Measurements from ENCODE around the gene SRRD. TPM values are rescaled to one million over a fixed set of nuclear protein-coding genes. Genes with fewer than 3 reads are reported as not detected.

SRRD gene
- total RNA-seq, 1 donor from 2014 or later: 20.4 TPM

- H3K4me3 Mint-ChIP-seq (ENCODE audit: unreplicated experiment): peak overlapping the region; percentile 22
- H3K9me3 Mint-ChIP-seq (ENCODE audit: unreplicated experiment): no peaks in the 10 kb centered on the region
Measured at GRCh38 chr22:26514419-26515161, 30.9 kb downstream of the SRRD start.

GRCh38 chr22:26515931-26516330, 32.3 kb downstream of the SRRD start:
- no peak for DNase-seq (ENCODE audit: extremely low spot score, unreplicated experiment)
- Mint-ChIP-seq H3K9me3 (ENCODE audit: unreplicated experiment) (no peaks in the 10 kb centered on the region), H3K36me3 (ENCODE audit: unreplicated experiment) (no peaks in the 10 kb centered on the region), H3K4me1 (ENCODE audit: unreplicated experiment) (peaks cover 32% of the 10 kb centered on the region), H3K27me3 (ENCODE audit: unreplicated experiment) (no peaks in the 10 kb centered on the region), H3K4me3 (ENCODE audit: unreplicated experiment) (no peak overlapping the region), H3K27ac (ENCODE audit: unreplicated experiment) (no peak overlapping the region)
- TF ChIP-seq, protein P1, sequence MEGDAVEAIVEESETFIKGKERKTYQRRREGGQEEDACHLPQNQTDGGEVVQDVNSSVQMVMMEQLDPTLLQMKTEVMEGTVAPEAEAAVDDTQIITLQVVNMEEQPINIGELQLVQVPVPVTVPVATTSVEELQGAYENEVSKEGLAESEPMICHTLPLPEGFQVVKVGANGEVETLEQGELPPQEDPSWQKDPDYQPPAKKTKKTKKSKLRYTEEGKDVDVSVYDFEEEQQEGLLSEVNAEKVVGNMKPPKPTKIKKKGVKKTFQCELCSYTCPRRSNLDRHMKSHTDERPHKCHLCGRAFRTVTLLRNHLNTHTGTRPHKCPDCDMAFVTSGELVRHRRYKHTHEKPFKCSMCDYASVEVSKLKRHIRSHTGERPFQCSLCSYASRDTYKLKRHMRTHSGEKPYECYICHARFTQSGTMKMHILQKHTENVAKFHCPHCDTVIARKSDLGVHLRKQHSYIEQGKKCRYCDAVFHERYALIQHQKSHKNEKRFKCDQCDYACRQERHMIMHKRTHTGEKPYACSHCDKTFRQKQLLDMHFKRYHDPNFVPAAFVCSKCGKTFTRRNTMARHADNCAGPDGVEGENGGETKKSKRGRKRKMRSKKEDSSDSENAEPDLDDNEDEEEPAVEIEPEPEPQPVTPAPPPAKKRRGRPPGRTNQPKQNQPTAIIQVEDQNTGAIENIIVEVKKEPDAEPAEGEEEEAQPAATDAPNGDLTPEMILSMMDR (IDR thresholded peaks at IDR 0.05): no peak

More at GRCh38 chr22:26514419-26515161, 30.9 kb downstream of the SRRD start:
- Mint-ChIP-seq H3K4me1 (ENCODE audit: unreplicated experiment) (peaks cover 36% of the 10 kb centered on the region), H3K27me3 (ENCODE audit: unreplicated experiment) (no peaks in the 10 kb centered on the region), H3K36me3 (ENCODE audit: unreplicated experiment) (peaks cover 4% of the 10 kb centered on the region), H3K27ac (ENCODE audit: unreplicated experiment) (no peak overlapping the region)
- TF ChIP-seq, protein P1 (IDR thresholded peaks at IDR 0.05): no peak
- no peak for DNase-seq (ENCODE audit: extremely low spot score, unreplicated experiment)

DNA sequence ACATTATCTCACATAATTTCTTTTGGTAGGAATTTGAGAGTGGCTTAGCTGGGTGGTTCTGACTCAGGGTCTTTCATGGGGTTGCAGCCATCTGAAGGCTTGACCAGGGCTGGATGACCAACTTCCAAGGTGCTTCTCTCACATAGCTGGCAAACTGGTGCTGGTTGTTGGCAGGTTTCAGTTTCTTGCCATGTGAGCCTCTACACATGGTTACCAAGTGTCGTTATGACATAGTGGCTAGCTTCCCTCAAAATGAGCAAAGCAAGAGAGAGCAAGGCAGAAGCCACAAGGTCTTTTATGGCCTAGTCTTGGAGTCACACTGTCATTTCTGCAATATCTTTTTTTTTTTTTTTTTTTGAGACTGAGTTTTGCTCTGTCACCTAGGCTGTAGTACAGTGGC, 32.8 kb downstream of the SRRD start:
- H3K4me3 Mint-ChIP-seq (ENCODE audit: unreplicated experiment): no peak overlapping the region
- no peaks in the 10 kb centered on the region for H3K27me3 Mint-ChIP-seq (ENCODE audit: unreplicated experiment)
- TF ChIP-seq, protein P1 (IDR thresholded peaks at IDR 0.05): no peak
- no peaks in the 10 kb centered on the region for H3K9me3 Mint-ChIP-seq (ENCODE audit: unreplicated experiment)
- DNase-seq (ENCODE audit: extremely low spot score, unreplicated experiment): no peak
- H3K27ac Mint-ChIP-seq (ENCODE audit: unreplicated experiment): no peak overlapping the region
- no peaks in the 10 kb centered on the region for H3K36me3 Mint-ChIP-seq (ENCODE audit: unreplicated experiment)
- peaks cover 27% of the 10 kb centered on the region for H3K4me1 Mint-ChIP-seq (ENCODE audit: unreplicated experiment)

DNA sequence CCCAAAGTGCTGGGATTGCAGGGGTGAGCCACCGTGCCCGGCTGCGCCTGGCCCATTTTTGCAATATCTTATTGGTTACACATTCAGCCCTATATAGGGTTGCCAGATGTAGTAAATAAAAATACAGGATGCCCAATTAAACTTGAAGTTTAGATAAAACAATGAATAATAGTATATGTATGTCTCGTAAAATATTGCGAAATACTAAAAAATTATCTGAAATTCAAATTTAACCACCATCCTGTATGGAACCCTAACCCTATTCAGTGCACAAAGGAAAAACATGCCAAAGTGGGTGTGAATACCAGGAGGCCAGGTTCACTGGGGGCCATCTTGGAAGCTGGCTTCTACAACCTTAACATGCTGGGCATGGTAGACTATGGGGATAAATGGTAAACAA, 33.8 kb downstream of the SRRD start:
- H3K9me3 Mint-ChIP-seq (ENCODE audit: unreplicated experiment): no peaks in the 10 kb centered on the region
- no peaks in the 10 kb centered on the region for H3K27me3 Mint-ChIP-seq (ENCODE audit: unreplicated experiment)
- H3K27ac Mint-ChIP-seq (ENCODE audit: unreplicated experiment): no peak overlapping the region
- no peak for DNase-seq (ENCODE audit: extremely low spot score, unreplicated experiment)
- H3K4me1 Mint-ChIP-seq (ENCODE audit: unreplicated experiment): peaks cover 18% of the 10 kb centered on the region
- H3K4me3 Mint-ChIP-seq (ENCODE audit: unreplicated experiment): no peak overlapping the region
- no peaks in the 10 kb centered on the region for H3K36me3 Mint-ChIP-seq (ENCODE audit: unreplicated experiment)
- TF ChIP-seq, protein P1 (IDR thresholded peaks at IDR 0.05): no peak

DNA sequence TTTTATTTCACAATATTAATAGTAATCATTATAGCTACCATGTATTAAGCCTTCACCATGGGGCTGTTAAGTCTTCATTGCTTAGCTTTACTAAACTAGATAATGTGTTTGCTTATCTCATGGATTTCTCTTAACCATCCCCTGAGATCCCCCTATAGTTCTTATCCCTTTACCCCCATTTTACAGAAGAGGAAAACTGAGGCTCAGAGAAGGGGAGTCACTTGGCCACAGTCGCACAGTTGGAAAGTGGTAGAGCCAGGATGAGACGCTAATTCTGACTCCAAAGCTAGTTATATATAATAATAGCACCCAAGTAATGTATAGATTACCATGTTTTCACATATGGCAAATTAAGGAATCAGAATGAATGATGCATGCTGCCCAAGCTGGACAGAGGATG, 38.3 kb downstream of the SRRD start:
- Mint-ChIP-seq H3K4me3 (ENCODE audit: unreplicated experiment) (no peak overlapping the region), H3K36me3 (ENCODE audit: unreplicated experiment) (peaks cover 3% of the 10 kb centered on the region), H3K27ac (ENCODE audit: unreplicated experiment) (no peak overlapping the region), H3K4me1 (ENCODE audit: unreplicated experiment) (no peaks in the 10 kb centered on the region), H3K27me3 (ENCODE audit: unreplicated experiment) (no peaks in the 10 kb centered on the region), H3K9me3 (ENCODE audit: unreplicated experiment) (no peaks in the 10 kb centered on the region)
- TF ChIP-seq, protein P1 (IDR thresholded peaks at IDR 0.05): no peak
- no peak for DNase-seq (ENCODE audit: extremely low spot score, unreplicated experiment)
